Neural cell (in vitro differentiated cells): Measurements from ENCODE around the gene PRRT2.

Source experiments
- CTCF ChIP-seq: fragments of 450-650 bp; IDR thresholded peaks from 2 replicates; pipeline ENCODE4 v1.5.1; 2014; ENCODE audit warnings: antibody characterized with exemption, mild to moderate bottlenecking, moderate library complexity; ENCODE audit not compliant: poor library complexity, severe bottlenecking
- EP300 ChIP-seq: fragments of 450-650 bp; conservative IDR thresholded peaks from 2 replicates; pipeline ENCODE4 v1.6.1; 2014; ENCODE audit warnings: antibody characterized with exemption, mild to moderate bottlenecking, moderate library complexity; ENCODE audit not compliant: poor library complexity, severe bottlenecking
- EZH2 ChIP-seq: fragments of 200-600, 300-800 bp; shearing (Covaris generic), sonication (generic); IDR thresholded peaks from 2 replicates; pipeline ENCODE4 v1.6.1; 2014; ENCODE audit warnings: antibody characterized with exemption, low read length, borderline replicate concordance, mild to moderate bottlenecking; ENCODE audit not compliant: insufficient read depth, poor library complexity, severe bottlenecking
- MXI1 ChIP-seq: fragments of 450-650 bp; conservative IDR thresholded peaks from 2 replicates; pipeline ENCODE4 v1.6.1; 2014; ENCODE audit warnings: antibody characterized with exemption, mild to moderate bottlenecking; ENCODE audit not compliant: poor library complexity, severe bottlenecking
- POLR2AphosphoS5 ChIP-seq: IDR thresholded peaks from 2 replicates; pipeline ENCODE4 v1.6.1; 2012
- RAD21 ChIP-seq: fragments of 450-650 bp; conservative IDR thresholded peaks from 2 replicates; pipeline ENCODE4 v1.6.1; 2014; ENCODE audit warnings: antibody characterized with exemption, mild to moderate bottlenecking, moderate library complexity
- SMC3 ChIP-seq: fragments of 450-650 bp; conservative IDR thresholded peaks from 2 replicates; pipeline ENCODE4 v1.6.1; 2014; ENCODE audit warnings: antibody characterized with exemption, mild to moderate bottlenecking, moderate library complexity; ENCODE audit not compliant: poor library complexity
- TAF1 ChIP-seq: IDR thresholded peaks from 2 replicates; pipeline ENCODE4 v1.6.1; 2012; ENCODE audit warnings: low read depth
- TF ChIP-seq, protein P1 (sequence below): IDR thresholded peaks from 2 replicates; pipeline ENCODE4 v1.6.1; 2012; ENCODE audit warnings: borderline replicate concordance

GRCh38 chr16:29820271-29820701 lies 8.3 kb downstream of the PRRT2 start, which contains the start of gene MVP:
- TF ChIP-seq CTCF: no peak
- no peak for TF ChIP-seq POLR2AphosphoS5
- no peak for TF ChIP-seq TAF1
- TF ChIP-seq EP300: no peak
- TF ChIP-seq RAD21: no peak
- no peak for TF ChIP-seq EZH2
- TF ChIP-seq SMC3: no peak
- TF ChIP-seq, protein P1, sequence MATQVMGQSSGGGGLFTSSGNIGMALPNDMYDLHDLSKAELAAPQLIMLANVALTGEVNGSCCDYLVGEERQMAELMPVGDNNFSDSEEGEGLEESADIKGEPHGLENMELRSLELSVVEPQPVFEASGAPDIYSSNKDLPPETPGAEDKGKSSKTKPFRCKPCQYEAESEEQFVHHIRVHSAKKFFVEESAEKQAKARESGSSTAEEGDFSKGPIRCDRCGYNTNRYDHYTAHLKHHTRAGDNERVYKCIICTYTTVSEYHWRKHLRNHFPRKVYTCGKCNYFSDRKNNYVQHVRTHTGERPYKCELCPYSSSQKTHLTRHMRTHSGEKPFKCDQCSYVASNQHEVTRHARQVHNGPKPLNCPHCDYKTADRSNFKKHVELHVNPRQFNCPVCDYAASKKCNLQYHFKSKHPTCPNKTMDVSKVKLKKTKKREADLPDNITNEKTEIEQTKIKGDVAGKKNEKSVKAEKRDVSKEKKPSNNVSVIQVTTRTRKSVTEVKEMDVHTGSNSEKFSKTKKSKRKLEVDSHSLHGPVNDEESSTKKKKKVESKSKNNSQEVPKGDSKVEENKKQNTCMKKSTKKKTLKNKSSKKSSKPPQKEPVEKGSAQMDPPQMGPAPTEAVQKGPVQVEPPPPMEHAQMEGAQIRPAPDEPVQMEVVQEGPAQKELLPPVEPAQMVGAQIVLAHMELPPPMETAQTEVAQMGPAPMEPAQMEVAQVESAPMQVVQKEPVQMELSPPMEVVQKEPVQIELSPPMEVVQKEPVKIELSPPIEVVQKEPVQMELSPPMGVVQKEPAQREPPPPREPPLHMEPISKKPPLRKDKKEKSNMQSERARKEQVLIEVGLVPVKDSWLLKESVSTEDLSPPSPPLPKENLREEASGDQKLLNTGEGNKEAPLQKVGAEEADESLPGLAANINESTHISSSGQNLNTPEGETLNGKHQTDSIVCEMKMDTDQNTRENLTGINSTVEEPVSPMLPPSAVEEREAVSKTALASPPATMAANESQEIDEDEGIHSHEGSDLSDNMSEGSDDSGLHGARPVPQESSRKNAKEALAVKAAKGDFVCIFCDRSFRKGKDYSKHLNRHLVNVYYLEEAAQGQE: no peak
- no peak for TF ChIP-seq MXI1
